ENCODE results near the gene SMCO3.

GRCh38 chr12:14784471-14784870, 29.5 kb downstream of the SMCO3 start:
- TF ChIP-seq, protein P1, sequence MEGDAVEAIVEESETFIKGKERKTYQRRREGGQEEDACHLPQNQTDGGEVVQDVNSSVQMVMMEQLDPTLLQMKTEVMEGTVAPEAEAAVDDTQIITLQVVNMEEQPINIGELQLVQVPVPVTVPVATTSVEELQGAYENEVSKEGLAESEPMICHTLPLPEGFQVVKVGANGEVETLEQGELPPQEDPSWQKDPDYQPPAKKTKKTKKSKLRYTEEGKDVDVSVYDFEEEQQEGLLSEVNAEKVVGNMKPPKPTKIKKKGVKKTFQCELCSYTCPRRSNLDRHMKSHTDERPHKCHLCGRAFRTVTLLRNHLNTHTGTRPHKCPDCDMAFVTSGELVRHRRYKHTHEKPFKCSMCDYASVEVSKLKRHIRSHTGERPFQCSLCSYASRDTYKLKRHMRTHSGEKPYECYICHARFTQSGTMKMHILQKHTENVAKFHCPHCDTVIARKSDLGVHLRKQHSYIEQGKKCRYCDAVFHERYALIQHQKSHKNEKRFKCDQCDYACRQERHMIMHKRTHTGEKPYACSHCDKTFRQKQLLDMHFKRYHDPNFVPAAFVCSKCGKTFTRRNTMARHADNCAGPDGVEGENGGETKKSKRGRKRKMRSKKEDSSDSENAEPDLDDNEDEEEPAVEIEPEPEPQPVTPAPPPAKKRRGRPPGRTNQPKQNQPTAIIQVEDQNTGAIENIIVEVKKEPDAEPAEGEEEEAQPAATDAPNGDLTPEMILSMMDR (IDR thresholded peaks at IDR 0.05), result no peak
- TF ChIP-seq POLR2A (IDR thresholded peaks at IDR 0.05), result no peak
